Stimulated activated CD4-positive, alpha-beta T cell treated with anti-CD3 and anti-CD28 coated beads, TNF-alpha, amount 100 ng/mL, for 1 hour (primary cell): ENCODE results near the gene MATN1.
"Not testable (repeated sequence)": the region's sequence is repeated elsewhere in the genome, so short reads cannot be mapped to it uniquely, and the experiment has no call there.

Experiments
- DNase-seq, 3 donors: peaks; one replicate each; pipeline ENCODE4 v3.0.0-alpha.2; 2020; ENCODE audit warnings: low read depth in 3 of 3, low spot score in 1 of 3

The MATN1 gene

GRCh38 chr1:30723331-30723755 is at the start of gene MATN1:
TSS of gene MATN1 (minus strand) at chr1:30723585. CDS start at chr1:30723551, 34 bp downstream.
- DNase-seq, result no peak

GRCh38 chr1:30771005-30771404 is 47.6 kb upstream of the MATN1 start:
- DNase-seq, result no peak

- no peak for DNase-seq
These were observed 46.8 kb upstream of the MATN1 start for GRCh38 chr1:30770150-30770549.

DNA sequence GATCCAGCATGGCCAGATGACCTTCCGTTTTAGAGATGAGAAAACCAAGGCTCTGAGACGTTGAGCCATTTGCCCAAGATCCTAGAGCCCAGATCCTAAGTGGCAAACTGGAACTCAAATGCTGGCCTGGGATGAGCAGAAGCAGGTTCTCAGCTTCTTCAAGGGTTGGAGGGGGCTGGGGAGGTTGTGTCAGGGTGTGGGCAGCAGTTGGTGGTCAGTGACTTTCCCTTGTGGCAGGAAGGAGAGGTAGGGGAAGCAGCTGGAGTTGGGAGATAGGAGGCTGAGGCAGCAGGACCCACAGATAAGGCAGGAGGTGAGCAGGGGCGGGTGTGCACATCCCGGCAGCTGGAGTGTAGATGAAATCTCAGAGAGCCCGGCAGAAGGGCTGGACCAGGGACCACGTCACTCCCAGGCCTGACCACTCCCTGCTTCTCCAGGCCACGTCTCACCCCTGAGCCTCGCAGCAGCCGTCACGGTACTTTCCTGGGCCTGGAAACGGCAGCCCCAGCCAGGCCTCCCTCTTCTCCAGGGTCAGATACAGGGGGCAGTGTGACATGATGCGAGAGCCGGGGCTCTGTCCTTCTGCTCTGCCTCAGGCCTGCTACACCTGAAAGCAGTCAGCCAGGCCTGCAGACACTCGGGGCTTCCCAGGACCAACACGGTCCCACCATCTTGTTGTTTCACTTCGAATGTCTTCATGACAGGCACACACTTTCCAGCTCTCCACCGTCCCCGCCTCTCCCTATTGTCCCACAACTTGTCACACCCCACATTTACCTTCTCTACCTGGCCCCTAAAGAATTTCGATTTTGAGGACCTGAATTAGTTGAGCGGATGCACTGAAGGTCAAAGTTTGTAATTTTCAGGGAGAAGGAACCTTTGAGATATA is 45.7 kb upstream of the MATN1 start:
- no peak for DNase-seq

DNA sequence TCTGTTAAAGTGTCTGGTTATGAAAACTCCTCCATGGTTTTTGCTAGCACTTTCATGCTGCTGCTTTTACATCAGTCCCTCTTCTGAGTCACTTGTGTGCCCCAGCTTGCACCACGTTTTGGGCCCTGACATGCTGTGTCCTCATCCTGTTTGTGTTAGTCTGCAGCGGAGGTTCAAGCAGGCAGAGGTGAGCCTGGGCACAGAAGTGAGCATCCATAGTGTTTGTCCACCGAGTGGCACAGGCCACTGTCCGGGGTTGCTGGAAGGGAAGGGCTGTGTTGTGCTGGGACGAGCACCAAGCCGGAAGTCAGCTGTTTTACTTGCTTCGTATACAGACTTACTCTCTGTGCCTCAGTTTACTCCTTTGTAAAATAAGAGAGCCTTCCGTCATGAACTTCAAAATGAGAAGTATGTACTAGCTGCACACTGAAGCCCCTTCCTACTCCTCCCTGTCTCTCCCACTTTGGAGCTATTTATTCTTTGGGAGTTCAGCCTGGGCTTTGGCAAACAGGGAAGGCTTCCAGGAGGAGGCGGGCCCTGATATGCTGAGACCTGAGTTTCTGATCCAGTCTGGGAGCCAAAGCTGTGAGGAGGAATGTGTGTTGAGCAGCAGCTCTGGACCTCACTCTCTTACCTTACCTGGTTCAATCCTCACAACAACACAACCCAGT is 44.9 kb upstream of the MATN1 start:
- no peak for DNase-seq

GRCh38 chr1:30766948-30767347 is 43.6 kb upstream of the MATN1 start:
- DNase-seq, result not testable (repeated sequence)

- no peak for DNase-seq
These were observed 42.4 kb upstream of the MATN1 start for GRCh38 chr1:30765556-30766434.

DNA sequence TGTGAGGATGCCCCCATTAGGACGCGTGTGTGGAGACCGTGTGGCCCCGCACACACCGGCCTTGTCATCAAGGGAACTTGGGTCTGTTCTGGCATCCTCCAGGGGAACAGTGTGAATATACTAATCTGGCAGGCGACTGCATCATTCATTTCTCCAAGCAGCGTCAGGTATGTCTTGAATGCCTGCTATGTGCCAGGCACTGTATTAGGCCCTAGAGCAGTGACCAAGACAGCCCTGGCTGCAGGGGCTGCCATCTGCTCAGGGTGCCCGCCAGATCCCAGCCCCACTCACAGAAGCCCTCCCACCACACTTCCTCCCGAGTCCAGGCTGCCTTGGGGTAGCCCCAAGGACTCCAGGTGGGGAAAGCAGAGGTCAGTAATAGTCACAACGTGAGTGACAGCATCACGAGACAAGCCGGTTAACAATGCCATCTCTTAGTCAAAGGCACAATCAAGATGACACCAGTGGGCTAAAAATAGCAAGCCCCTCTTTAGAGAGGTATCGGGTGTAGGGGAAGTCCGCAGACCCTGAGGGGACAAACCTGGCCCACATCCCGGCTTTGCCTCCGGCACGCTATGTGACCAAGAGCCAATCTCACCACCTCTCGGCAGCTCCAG is 41.7 kb upstream of the MATN1 start:
- no peak for DNase-seq

DNA sequence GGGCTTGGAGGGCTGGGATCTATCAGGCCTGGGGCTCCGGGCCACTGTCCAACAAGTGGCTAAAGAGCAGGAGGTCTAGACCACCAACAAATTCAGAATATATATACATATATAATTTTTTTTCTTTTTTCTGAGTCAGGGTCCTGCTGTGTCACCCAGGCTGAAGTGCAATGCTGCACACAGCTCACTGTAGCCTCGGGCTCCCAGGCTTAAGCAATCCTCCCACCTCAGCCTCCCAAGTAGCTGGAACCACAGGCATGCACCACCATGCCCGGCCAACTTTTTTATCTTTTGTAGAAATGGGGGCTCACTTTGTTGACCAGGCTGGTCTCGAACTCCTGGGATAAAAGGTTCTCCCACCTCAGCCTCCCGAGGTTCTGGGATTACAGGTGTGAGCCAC is 41.0 kb upstream of the MATN1 start:
- DNase-seq, result no peak

DNA sequence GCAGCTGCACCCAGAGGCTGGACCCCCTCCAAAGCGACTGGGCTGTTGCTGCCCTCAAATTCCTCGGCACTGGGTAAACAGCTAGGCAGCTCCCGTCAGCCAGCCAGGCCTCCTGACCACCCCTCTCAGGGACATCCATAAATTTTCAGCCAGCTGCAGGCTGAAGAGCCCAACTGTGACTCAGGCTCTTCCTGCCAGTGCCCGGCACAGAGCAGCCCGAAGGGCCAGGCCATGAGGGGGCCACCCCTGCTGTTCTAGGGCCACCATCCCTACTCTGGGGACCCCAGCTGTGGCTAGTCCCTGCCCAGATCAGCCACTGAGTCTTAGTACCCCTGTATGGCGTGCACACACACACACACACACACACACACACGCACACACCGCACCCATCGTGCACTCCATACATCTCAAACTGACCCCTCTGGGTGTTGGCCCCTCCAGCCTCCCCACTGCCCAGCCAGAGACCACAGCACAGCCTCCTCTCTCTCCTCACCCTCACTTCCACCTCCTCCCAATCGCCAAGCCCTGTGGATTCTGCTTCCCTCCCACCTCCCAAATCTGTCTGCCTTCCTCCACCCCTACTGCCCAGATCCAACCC is 40.4 kb upstream of the MATN1 start:
- no peak for DNase-seq

- no peak for DNase-seq
These were observed 39.7 kb upstream of the MATN1 start for GRCh38 chr1:30762930-30763650.

DNA sequence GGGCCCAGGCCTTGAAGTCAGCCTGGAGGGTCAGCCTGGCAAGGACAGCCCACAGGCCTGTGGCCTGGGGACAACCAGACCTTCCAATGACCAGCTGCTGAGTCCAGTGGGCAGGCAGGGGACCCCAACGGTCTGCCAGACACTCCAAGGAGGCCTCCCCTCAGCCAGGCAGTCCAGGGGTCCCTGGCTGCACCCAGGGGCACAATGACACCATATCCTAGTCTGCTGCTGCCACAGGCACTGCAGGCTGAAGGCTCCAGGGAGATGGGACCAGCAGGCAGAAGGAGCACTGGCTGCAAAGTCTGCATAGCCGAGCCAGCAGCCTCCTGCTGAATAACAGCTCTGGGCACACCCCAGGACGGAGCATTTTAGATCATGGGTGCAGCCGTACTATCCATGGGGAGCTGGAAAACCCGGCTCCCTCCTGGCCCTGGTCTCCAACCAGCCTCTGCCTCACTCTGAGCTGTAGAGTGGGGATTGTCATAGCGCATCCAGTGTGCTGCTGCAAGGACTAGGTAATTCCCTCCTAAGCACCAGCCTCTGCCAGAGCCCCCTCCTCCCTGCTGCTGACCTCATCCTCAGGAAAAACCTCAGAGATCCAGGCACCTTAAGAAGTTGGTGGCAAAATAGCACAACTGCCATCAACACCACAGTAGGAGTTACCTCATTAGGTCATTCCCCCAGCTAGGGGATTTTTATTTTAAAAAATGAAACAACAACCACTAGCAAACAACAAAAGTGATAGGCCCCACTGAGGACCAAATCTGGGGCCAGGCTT is 39.0 kb upstream of the MATN1 start:
- DNase-seq, result no peak

GRCh38 chr1:30761381-30762151 is 38.2 kb upstream of the MATN1 start:
- DNase-seq, result no peak

GRCh38 chr1:30760596-30761324 is 37.4 kb upstream of the MATN1 start:
- DNase-seq, result no peak

DNA sequence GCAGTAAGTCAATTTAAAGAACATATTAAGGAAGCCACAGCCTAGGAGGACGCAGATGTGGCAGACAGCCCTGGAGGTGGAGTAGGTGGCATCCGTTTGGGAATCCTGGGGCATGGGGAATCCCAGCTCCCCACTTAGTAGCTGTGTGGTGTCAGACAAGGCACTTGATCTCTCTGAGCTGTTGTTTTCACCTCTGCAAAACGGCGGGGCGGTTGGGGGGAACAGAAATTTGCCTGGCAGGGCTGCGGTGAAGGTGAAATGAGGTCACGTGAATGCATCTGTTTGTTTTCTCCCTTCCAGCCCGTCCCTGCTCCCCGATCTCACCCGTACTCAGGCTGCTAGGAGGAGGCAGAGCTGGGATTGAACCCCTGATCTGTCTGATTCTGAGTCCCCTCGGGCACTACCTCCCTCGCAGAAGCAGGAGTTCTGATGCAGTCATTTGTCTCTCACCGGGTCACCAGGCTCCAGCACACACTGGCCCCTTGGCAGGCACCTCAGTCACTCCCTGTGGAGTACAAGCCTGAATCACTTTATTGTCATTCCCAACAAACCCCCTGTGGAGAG is 36.4 kb upstream of the MATN1 start:
- peak in 1 of 3 donors; percentile 52 for DNase-seq

DNA sequence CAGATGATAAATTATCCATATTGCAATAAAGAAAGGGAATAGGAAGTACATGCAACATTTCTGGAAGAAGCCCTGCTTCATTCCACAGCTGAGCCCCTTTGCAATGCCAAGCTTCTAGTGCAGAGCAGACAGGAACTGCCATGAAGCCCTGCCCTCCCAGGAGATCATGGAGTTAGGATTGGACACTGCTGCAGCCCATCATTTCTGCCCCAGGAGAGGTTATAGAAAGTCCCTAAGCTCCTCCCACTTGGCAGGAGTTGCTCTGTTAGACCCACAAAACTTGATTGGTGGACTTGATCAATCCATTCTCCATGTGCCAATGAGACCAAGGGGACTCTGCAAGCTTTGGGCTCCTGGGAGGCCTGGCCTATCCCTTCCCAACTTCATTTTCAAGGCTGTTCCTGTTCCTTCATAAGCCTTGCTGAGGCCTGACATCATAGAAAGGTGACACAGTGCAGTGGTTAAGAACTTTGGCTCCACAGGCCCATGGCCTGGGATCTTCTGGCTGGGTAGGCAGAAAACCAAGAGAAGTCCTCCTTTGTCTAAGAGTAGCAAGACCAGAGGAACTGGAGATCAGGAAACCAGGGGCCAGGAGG is 35.5 kb upstream of the MATN1 start:
- DNase-seq, result no peak

- no peak for DNase-seq
These were observed 34.8 kb upstream of the MATN1 start for GRCh38 chr1:30758121-30758688.
